ENCODE results near the gene ASAP2.

ASAP2 gene

DNA sequence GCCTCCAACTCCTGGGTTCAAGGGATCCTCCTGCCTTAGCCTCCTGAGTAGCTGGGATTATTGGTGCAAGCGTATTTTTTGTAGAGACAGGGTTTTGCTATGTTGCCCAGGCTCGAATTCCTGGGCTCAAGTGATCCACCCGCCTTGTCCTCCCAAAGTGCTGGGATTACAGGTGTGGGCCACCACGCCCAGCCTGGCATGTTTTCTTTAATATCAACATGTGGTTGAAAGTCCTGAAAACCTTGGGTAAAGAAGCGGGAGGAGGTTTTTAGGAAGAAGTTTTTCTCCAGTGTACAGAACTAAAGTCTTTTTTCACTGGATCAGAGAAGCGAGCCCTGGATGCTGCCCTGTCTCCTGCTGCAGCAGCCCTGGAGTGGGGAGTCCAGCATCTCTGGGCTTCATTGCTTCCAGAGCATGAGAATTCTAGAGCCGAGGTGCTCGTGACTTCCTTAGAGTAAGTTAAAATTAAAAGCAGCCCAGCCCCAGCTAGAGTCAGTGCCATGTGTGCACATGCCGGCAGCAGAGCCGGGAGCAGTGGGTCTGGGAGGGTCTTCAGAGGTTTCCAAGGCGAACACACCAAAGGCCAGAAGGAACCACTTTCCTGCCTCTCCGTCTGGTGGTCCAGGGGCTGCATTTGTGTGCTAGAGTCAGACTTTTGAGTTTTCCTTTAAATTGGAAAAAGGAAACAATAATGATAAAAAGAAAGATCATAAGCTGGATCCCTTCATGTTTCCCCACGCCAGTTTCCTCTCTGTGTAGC is 185.5 kb downstream of the ASAP2 start:
- TF ChIP-seq, protein P1, sequence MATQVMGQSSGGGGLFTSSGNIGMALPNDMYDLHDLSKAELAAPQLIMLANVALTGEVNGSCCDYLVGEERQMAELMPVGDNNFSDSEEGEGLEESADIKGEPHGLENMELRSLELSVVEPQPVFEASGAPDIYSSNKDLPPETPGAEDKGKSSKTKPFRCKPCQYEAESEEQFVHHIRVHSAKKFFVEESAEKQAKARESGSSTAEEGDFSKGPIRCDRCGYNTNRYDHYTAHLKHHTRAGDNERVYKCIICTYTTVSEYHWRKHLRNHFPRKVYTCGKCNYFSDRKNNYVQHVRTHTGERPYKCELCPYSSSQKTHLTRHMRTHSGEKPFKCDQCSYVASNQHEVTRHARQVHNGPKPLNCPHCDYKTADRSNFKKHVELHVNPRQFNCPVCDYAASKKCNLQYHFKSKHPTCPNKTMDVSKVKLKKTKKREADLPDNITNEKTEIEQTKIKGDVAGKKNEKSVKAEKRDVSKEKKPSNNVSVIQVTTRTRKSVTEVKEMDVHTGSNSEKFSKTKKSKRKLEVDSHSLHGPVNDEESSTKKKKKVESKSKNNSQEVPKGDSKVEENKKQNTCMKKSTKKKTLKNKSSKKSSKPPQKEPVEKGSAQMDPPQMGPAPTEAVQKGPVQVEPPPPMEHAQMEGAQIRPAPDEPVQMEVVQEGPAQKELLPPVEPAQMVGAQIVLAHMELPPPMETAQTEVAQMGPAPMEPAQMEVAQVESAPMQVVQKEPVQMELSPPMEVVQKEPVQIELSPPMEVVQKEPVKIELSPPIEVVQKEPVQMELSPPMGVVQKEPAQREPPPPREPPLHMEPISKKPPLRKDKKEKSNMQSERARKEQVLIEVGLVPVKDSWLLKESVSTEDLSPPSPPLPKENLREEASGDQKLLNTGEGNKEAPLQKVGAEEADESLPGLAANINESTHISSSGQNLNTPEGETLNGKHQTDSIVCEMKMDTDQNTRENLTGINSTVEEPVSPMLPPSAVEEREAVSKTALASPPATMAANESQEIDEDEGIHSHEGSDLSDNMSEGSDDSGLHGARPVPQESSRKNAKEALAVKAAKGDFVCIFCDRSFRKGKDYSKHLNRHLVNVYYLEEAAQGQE (IDR thresholded peaks at IDR 0.05; ENCODE audit: insufficient read depth in 1 of 2, low read depth in 2 of 2, low read length in 2 of 2): no peak
- TF ChIP-seq TAF1 (IDR thresholded peaks at IDR 0.05; ENCODE audit: borderline replicate concordance, insufficient read depth, low read length) (no peak), POLR2AphosphoS5 (IDR thresholded peaks at IDR 0.05; ENCODE audit: low read depth, low read length) (no peak), FOXP2 (optimal IDR thresholded peaks at IDR 0.05; ENCODE audit: borderline replicate concordance, extremely low read depth, extremely low read length, insufficient read depth) (no peak), SIN3A (IDR thresholded peaks at IDR 0.05; ENCODE audit: borderline replicate concordance, insufficient read depth, low read length) (no peak)

DNA sequence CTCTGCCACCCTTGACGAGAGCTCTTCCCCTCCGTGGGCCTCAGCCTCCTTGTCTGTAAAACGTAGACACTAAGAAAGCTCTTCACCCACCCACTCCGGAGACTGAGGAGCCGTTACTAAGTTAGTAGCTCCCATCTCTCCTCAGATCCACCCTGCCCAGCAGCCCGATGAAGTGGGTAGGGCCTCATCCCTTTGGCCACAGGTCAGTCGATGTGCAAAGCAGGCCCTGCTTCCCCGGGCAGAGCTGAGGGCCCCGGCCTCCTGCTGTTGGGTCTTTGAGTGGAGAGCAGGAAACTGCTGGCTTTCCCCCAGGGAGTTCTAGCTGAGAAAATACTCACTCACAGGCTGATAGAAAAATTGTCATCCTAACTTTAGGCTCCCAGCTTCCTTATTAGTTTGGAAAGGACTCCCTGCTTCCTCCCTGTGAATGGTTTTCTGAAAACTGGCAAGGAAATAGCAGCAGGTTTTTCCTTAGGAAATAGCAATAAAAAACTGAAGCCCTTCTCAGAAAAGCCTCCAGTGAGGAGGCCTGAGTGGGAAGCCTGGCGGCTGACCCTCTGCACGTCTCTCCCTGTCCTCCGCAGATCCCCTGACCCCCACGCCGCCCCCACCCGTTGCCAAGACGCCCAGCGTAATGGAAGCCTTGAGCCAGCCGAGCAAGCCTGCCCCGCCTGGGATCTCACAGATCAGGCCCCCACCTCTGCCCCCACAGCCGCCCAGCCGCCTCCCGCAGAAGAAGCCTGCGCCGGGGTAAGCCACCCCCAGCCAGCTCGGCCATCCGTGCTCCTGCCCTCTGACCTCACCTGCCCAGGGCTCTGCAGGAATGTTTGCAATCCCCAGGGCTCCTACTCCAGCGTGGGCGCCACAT is 186.5 kb downstream of the ASAP2 start:
- TF ChIP-seq TAF1 (IDR thresholded peaks at IDR 0.05; ENCODE audit: borderline replicate concordance, insufficient read depth, low read length) (no peak), POLR2AphosphoS5 (IDR thresholded peaks at IDR 0.05; ENCODE audit: low read depth, low read length) (no peak), SIN3A (IDR thresholded peaks at IDR 0.05; ENCODE audit: borderline replicate concordance, insufficient read depth, low read length) (no peak), FOXP2 (optimal IDR thresholded peaks at IDR 0.05; ENCODE audit: borderline replicate concordance, extremely low read depth, extremely low read length, insufficient read depth) (no peak)
- TF ChIP-seq, protein P1 (IDR thresholded peaks at IDR 0.05; ENCODE audit: insufficient read depth in 1 of 2, low read depth in 2 of 2, low read length in 2 of 2): no peak

DNA sequence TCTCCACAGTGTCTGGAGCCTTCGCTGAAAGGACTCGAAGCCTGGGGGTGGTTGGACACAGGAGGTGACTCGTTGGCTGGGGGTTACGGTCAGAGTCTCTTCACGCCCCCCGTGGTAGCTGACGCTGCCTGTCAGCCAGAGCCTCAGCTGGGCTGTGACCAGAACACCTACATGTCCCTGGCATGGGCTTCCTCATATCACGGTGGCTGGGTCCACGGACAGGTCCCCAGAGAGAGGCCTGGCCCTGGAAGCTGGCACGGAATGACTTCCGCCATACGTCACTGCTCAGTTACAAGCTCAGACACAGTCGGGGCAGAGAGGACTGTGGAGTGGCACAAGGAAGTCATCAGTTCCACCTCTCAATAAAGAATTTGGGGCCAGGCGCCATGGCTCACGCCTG is 188.2 kb downstream of the ASAP2 start:
- TF ChIP-seq POLR2AphosphoS5 (IDR thresholded peaks at IDR 0.05; ENCODE audit: low read depth, low read length) (no peak), FOXP2 (optimal IDR thresholded peaks at IDR 0.05; ENCODE audit: borderline replicate concordance, extremely low read depth, extremely low read length, insufficient read depth) (no peak), SIN3A (IDR thresholded peaks at IDR 0.05; ENCODE audit: borderline replicate concordance, insufficient read depth, low read length) (no peak), TAF1 (IDR thresholded peaks at IDR 0.05; ENCODE audit: borderline replicate concordance, insufficient read depth, low read length) (no peak)
- TF ChIP-seq, protein P1 (IDR thresholded peaks at IDR 0.05; ENCODE audit: insufficient read depth in 1 of 2, low read depth in 2 of 2, low read length in 2 of 2): no peak

DNA sequence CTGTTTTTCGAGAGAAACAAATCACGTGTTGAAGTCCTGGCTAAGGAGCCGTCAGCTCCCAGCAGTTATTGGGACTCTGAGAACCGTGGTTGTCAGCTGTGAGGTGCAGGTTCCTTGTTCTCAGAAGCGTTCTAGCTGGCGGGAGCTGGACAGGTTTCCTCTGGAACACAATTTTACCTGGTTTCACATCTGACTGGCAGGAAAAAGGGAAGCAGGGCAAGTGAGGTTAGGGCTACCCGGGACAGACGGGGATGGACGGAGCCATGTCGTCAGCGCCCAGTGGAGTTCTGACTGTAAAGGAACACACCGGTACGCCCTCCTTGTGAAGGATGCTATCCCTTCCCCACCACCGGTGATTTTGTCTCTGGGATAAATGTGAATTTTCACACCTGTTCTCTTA is 190.6 kb downstream of the ASAP2 start:
- TF ChIP-seq POLR2AphosphoS5 (IDR thresholded peaks at IDR 0.05; ENCODE audit: low read depth, low read length) (no peak), FOXP2 (optimal IDR thresholded peaks at IDR 0.05; ENCODE audit: borderline replicate concordance, extremely low read depth, extremely low read length, insufficient read depth) (no peak), TAF1 (IDR thresholded peaks at IDR 0.05; ENCODE audit: borderline replicate concordance, insufficient read depth, low read length) (no peak), SIN3A (IDR thresholded peaks at IDR 0.05; ENCODE audit: borderline replicate concordance, insufficient read depth, low read length) (no peak)
- TF ChIP-seq, protein P1 (IDR thresholded peaks at IDR 0.05; ENCODE audit: insufficient read depth in 1 of 2, low read depth in 2 of 2, low read length in 2 of 2): no peak

Measured in PFSK-1 (cell line).